Measurements from ENCODE around the gene NFKB1. TPM values are rescaled to one million over a fixed set of nuclear protein-coding genes. Genes with fewer than 3 reads are reported as not detected.

Gene NFKB1
- total RNA-seq, 1 experiment from 2014 or later, result 35.6 TPM

DNA sequence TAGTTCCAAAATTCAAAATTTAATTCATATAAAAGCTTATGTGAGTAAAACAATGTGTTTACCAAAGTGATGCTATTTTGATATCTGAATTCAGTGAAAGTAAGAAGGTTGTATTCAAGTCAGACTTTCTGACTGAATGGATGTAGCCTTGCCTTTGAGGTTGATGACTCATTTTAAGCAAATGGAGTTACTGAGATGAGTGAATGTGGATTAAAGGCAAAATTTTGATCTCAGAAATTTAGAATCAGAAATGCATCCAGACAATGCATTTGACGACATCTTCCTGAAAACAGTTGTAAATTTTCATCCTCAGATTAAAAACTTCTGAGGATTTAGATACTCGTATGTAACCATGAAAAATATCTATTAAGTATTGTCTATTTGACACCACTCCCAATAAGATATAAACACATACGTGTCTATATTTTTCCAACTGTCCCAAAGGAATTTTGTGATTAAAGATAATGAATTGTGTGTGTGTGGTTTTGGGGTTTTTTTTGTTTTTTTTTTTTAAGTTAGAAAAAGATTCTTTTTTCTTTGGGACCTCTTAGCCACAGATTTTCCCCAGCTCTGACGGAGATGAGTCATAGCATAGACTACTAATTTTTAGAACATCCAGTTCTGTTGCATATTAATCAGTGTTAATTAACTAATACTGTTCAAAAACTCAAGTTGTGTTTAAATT, 34.4 kb downstream of the NFKB1 start:
- CTCF ChIA-PET, result no interaction called here
- Mint-ChIP-seq H3K9me3 (ENCODE audit: low read depth, unreplicated experiment) (no peaks in the 10 kb centered on the region), H3K4me1 (ENCODE audit: low read depth, unreplicated experiment) (no peaks in the 10 kb centered on the region), H3K4me3 (ENCODE audit: low read depth, unreplicated experiment) (no peak overlapping the region), H3K27me3 (ENCODE audit: unreplicated experiment) (no peaks in the 10 kb centered on the region), H3K36me3 (ENCODE audit: insufficient read depth, unreplicated experiment) (peaks cover 1% of the 10 kb centered on the region), H3K27ac (ENCODE audit: unreplicated experiment) (no peak overlapping the region)
- no peak for DNase-seq
- BruUV-seq (replicated peaks), result no TSS peak
- intact Hi-C loops (cut with micrococcal nuclease; ENCODE audit: unreplicated experiment), result no loop called here
- TF ChIP-seq, protein P1, sequence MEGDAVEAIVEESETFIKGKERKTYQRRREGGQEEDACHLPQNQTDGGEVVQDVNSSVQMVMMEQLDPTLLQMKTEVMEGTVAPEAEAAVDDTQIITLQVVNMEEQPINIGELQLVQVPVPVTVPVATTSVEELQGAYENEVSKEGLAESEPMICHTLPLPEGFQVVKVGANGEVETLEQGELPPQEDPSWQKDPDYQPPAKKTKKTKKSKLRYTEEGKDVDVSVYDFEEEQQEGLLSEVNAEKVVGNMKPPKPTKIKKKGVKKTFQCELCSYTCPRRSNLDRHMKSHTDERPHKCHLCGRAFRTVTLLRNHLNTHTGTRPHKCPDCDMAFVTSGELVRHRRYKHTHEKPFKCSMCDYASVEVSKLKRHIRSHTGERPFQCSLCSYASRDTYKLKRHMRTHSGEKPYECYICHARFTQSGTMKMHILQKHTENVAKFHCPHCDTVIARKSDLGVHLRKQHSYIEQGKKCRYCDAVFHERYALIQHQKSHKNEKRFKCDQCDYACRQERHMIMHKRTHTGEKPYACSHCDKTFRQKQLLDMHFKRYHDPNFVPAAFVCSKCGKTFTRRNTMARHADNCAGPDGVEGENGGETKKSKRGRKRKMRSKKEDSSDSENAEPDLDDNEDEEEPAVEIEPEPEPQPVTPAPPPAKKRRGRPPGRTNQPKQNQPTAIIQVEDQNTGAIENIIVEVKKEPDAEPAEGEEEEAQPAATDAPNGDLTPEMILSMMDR (IDR thresholded peaks at IDR 0.05; ENCODE audit: unreplicated experiment), result no peak

DNA sequence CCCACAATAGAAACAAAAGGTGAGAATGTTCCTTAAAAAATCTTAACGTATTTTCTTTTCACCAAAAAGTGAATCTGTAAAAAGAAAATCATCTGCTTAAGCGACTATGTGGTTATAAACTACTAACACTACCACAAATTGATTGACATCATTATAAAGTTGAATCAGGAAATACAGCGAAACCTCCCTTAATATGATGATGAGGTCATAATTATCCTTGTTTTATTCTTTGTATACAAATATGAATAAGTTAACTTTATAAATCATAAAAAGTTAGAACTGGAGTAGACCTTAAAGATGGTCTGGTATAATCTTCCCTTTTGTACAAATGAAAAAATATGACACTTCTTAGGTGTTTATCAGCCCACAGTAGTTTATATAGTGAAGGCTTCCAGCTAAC, 35.6 kb downstream of the NFKB1 start:
- Mint-ChIP-seq H3K4me3 (ENCODE audit: low read depth, unreplicated experiment) (no peak overlapping the region), H3K27ac (ENCODE audit: unreplicated experiment) (no peak overlapping the region), H3K36me3 (ENCODE audit: insufficient read depth, unreplicated experiment) (no peaks in the 10 kb centered on the region), H3K27me3 (ENCODE audit: unreplicated experiment) (no peaks in the 10 kb centered on the region), H3K4me1 (ENCODE audit: low read depth, unreplicated experiment) (no peaks in the 10 kb centered on the region), H3K9me3 (ENCODE audit: low read depth, unreplicated experiment) (no peaks in the 10 kb centered on the region)
- TF ChIP-seq, protein P1 (IDR thresholded peaks at IDR 0.05; ENCODE audit: unreplicated experiment), result no peak
- CTCF ChIA-PET, result no interaction called here
- no peak for DNase-seq
- intact Hi-C loops (cut with micrococcal nuclease; ENCODE audit: unreplicated experiment), result no loop called here
- no TSS peak for BruUV-seq (replicated peaks)

DNA sequence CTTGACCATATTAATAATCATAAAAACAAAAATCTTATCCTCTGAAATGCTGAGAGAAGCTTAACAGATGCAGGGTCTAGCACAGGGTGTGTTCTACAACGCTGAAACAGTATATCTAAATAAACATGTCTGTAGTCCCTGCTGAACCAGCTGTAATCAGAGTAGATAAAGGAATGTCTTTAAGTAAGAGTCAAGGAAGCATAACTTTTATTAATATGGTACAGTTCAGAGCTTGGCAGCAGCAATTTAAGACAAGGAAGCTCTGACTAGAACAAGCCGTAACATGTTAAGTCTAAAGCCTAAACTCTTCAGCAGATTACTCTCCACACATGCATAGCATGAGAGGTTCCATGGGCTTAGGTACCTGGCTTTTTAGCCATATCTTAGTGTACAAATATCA, 36.1 kb downstream of the NFKB1 start:
- DNase-seq, result no peak
- CTCF ChIA-PET, result interaction anchor here (0.5 kb wide), 1 partner anchor 54 kb away, joined by 3 read pairs; no protein-coding TSS in a partner anchor
- BruUV-seq (replicated peaks), result no TSS peak
- Mint-ChIP-seq H3K4me3 (ENCODE audit: low read depth, unreplicated experiment) (no peak overlapping the region), H3K36me3 (ENCODE audit: insufficient read depth, unreplicated experiment) (no peaks in the 10 kb centered on the region), H3K9me3 (ENCODE audit: low read depth, unreplicated experiment) (no peaks in the 10 kb centered on the region), H3K27ac (ENCODE audit: unreplicated experiment) (no peak overlapping the region), H3K27me3 (ENCODE audit: unreplicated experiment) (no peaks in the 10 kb centered on the region), H3K4me1 (ENCODE audit: low read depth, unreplicated experiment) (no peaks in the 10 kb centered on the region)
- TF ChIP-seq, protein P1 (IDR thresholded peaks at IDR 0.05; ENCODE audit: unreplicated experiment), result no peak
- intact Hi-C loops (cut with micrococcal nuclease; ENCODE audit: unreplicated experiment), result no loop called here

DNA sequence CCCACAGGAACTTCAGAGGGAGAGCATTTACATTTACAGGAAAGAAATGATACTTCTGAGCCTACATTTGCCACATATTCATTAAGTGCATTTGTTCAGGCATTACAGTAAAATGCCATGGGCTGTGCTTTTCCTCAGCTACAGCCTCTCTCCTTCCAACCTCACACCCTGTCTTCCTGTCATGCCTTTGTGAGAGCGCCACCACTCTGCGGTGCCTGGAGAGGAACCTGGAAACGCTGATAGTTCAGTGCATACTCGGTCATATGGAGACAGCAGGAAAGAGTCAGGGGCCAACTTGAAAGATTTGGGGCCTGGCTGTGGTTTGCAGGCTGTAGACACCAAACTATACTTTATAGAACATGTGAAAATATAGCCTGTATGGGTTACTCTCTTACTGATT, 40.5 kb downstream of the NFKB1 start:
- Mint-ChIP-seq H3K27ac (ENCODE audit: unreplicated experiment) (no peak overlapping the region), H3K9me3 (ENCODE audit: low read depth, unreplicated experiment) (no peaks in the 10 kb centered on the region), H3K27me3 (ENCODE audit: unreplicated experiment) (no peaks in the 10 kb centered on the region), H3K4me3 (ENCODE audit: low read depth, unreplicated experiment) (no peak overlapping the region), H3K36me3 (ENCODE audit: insufficient read depth, unreplicated experiment) (peaks cover 4% of the 10 kb centered on the region), H3K4me1 (ENCODE audit: low read depth, unreplicated experiment) (no peaks in the 10 kb centered on the region)
- intact Hi-C loops (cut with micrococcal nuclease; ENCODE audit: unreplicated experiment), result no loop called here
- no peak for DNase-seq
- TF ChIP-seq, protein P1 (IDR thresholded peaks at IDR 0.05; ENCODE audit: unreplicated experiment), result no peak
- CTCF ChIA-PET, result no interaction called here
- no TSS peak for BruUV-seq (replicated peaks)
